K562 (cell line): ENCODE results near the gene TMEM167B. TPM values are rescaled to one million over a fixed set of nuclear protein-coding genes. Genes with fewer than 3 reads are reported as not detected.

Experiments
- BDP1 ChIP-seq: IDR thresholded peaks from 3 replicates; pipeline ENCODE4 v1.6.1; 2011; ENCODE audit not compliant: insufficient read length, insufficient read depth
- BMI1 ChIP-seq: fragments of 150-350 bp; IDR thresholded peaks from 2 replicates; pipeline ENCODE4 v1.6.1; 2014; ENCODE audit warnings: low read length
- BRCA1 ChIP-seq, 2 experiments: fragments of 450-650 bp in 1 of 2; sonication (generic) in 1 of 2; formaldehyde crosslinking in 1 of 2; IDR thresholded peaks; 2 replicates each; pipeline versions ENCODE4 v1.5.0 to v1.6.1; 2017 to 2020; ENCODE audit warnings: mild to moderate bottlenecking in 1 of 2, missing genetic modification reagents in 1 of 2
- BRF1 ChIP-seq: IDR thresholded peaks from 3 replicates; pipeline ENCODE4 v1.6.1; 2011; ENCODE audit warnings: borderline replicate concordance, mild to moderate bottlenecking; ENCODE audit not compliant: insufficient read length; ENCODE audit errors: extremely low read depth
- CEBPB ChIP-seq: fragments of 450-650 bp; IDR thresholded peaks from 2 replicates; pipeline ENCODE4 v1.6.1; 2016; ENCODE audit warnings: missing genetic modification characterization, missing compliant biosample characterization
- CREBBP ChIP-seq: IDR thresholded peaks from one replicate; pipeline ENCODE4 v1.6.1; 2012; ENCODE audit warnings: low read depth, mild to moderate bottlenecking, control low read depth, inconsistent platforms, low read length
- DMBX1 ChIP-seq: fragments of 250-450 bp; sonication (Bioruptor Pico); IDR thresholded peaks from 2 replicates; pipeline ENCODE4 v1.8.0; 2022; ENCODE audit warnings: inconsistent platforms, mild to moderate bottlenecking, moderate library complexity, borderline replicate concordance
- ERF ChIP-seq: fragments of 450-650 bp; formaldehyde crosslinking; IDR thresholded peaks from 2 replicates; pipeline ENCODE4 v1.4.0; 2020; ENCODE audit warnings: mild to moderate bottlenecking, mixed read lengths
- ETS1 ChIP-seq: conservative IDR thresholded peaks from 2 replicates; pipeline ENCODE4 v1.6.1; 2011; ENCODE audit warnings: low read depth, mild to moderate bottlenecking, low read length; ENCODE audit not compliant: control insufficient read depth
- ETV6 ChIP-seq, 3 experiments: fragments of 150-350 bp in 1 of 3; sonication (generic) in 1 of 3; formaldehyde crosslinking in 1 of 3; IDR thresholded peaks; 2 replicates each; pipeline versions ENCODE4 v1.6.1 to v1.8.0; 2014 to 2022; ENCODE audit warnings: borderline replicate concordance in 2 of 3, low read depth in 2 of 3, antibody characterized with exemption in 1 of 3, low read length in 1 of 3, mild to moderate bottlenecking in 1 of 3, missing genetic modification reagents in 1 of 3
- HCFC1 ChIP-seq: IDR thresholded peaks from 2 replicates; pipeline ENCODE4 v1.6.1; 2012; ENCODE audit warnings: low read depth, low read length, improper control_type of control experiment
- IRF2 ChIP-seq: sonication (generic); formaldehyde crosslinking; IDR thresholded peaks from 2 replicates; pipeline ENCODE4 v1.8.1; 2022; ENCODE audit warnings: mild to moderate bottlenecking, missing genetic modification reagents
- JUND ChIP-seq, 2 experiments: IDR thresholded peaks; 2 replicates in 1 of 2; 3 replicates in 1 of 2; pipeline ENCODE4 v1.6.1; 2011; ENCODE audit warnings: borderline replicate concordance in 2 of 2, low read depth in 2 of 2, low read length in 2 of 2, improper control_type of control experiment in 1 of 2, missing biosample characterization in 1 of 2, missing genetic modification characterization in 1 of 2, missing genetic modification reagents in 1 of 2
- MCM5 ChIP-seq: fragments of 450-650 bp; IDR thresholded peaks from 2 replicates; pipeline ENCODE4 v1.6.1; 2016; ENCODE audit warnings: low read depth
- MEF2D ChIP-seq: conservative IDR thresholded peaks from 2 replicates; pipeline ENCODE4 v1.6.1; 2016; ENCODE audit warnings: low read depth, missing genetic modification characterization, missing compliant biosample characterization
- NCOA2 ChIP-seq, 2 experiments: fragments of 450-650 bp; IDR thresholded peaks; 2 replicates each; pipeline ENCODE4 v1.6.1; 2018; ENCODE audit warnings: mild to moderate bottlenecking in 2 of 2, moderate library complexity in 1 of 2; ENCODE audit not compliant: partially characterized antibody in 2 of 2
- NFIC ChIP-seq: fragments of 450-650 bp; IDR thresholded peaks from 2 replicates; pipeline ENCODE4 v1.6.1; 2017; ENCODE audit warnings: mild to moderate bottlenecking, inconsistent platforms
- OTX1 ChIP-seq: fragments of 450-650 bp; formaldehyde crosslinking; IDR thresholded peaks from 2 replicates; pipeline ENCODE4 v1.4.0; 2022; ENCODE audit warnings: mild to moderate bottlenecking
- PTBP1 ChIP-seq: fragments of 200-400 bp; formaldehyde crosslinking; IDR thresholded peaks from 2 replicates; pipeline ENCODE4 v1.6.1; 2017; ENCODE audit warnings: low read depth, low read length
- RFX7 ChIP-seq: fragments of 250-450 bp; sonication (Bioruptor Pico); IDR thresholded peaks from 2 replicates; pipeline ENCODE4 v1.5.1; 2021; ENCODE audit warnings: mild to moderate bottlenecking
- SMARCB1 ChIP-seq: IDR thresholded peaks from 2 replicates; pipeline ENCODE4 v1.6.1; 2011; ENCODE audit warnings: improper control_type of control experiment, low read depth; ENCODE audit not compliant: insufficient read length
- ZNF445 ChIP-seq: fragments of 250-450 bp; sonication (Bioruptor Pico); IDR thresholded peaks from 2 replicates; pipeline ENCODE4 v1.4.0; 2020; ENCODE audit warnings: low read depth, mild to moderate bottlenecking, moderate library complexity
- ZNF764 ChIP-seq: fragments of 250-450 bp; sonication (Bioruptor Pico); IDR thresholded peaks from 2 replicates; pipeline ENCODE4 v1.4.0; 2020; ENCODE audit warnings: low read depth, mild to moderate bottlenecking, moderate library complexity
- ZSCAN32 ChIP-seq: fragments of 450-650 bp; formaldehyde crosslinking; IDR thresholded peaks from 2 replicates; pipeline ENCODE4 v1.4.0; 2020; ENCODE audit warnings: mild to moderate bottlenecking, moderate library complexity
- polyA plus RNA-seq, 8 experiments: library from polyadenylated mRNA; depleted of rRNA in 4 of 8; stranded (reverse) in 5 of 8; unstranded in 3 of 8; fragments of >200 nt; fragmentation: Nextera tagmentation in 2 of 8; fragmentation: Illumina TruSeq in 1 of 8; extraction: Ambion mirVana in 2 of 8; extraction: Trizol in 1 of 8; gene quantifications; 2 replicates each; pipeline versions ENCODE4 v1.2.1 to v1.2.3, GENCODE V29; 2011 to 2014; ENCODE audit warnings: inconsistent platforms in 1 of 8, missing spikeins in 1 of 8
- total RNA-seq, 7 experiments: library from RNA; depleted of rRNA in 6 of 7; stranded (reverse); fragments of >200 nt in 6 of 7; fragmentation: Illumina TruSeq in 2 of 7; extraction: Trizol in 2 of 7; gene quantifications; 2 replicates each; pipeline versions ENCODE4 v1.2.1 to v1.2.3, GENCODE V29; 2011 to 2021; ENCODE audit warnings: low replicate concordance in 1 of 7
- TF ChIP-seq, protein P1 (sequence below): fragments of 450-650 bp; conservative IDR thresholded peaks from 2 replicates; pipeline ENCODE4 v1.6.1; 2016; ENCODE audit warnings: missing genetic modification characterization, low read depth, mild to moderate bottlenecking, missing compliant biosample characterization, moderate library complexity

Gene TMEM167B
- total and polyA plus RNA-seq, 9 of the 15 experiments (the other 6 are each of a cell fraction or from before 2014, with no cell fraction given): 17.2 to 36.4 (median 32.2) TPM

- no peak for TF ChIP-seq BRCA1 (IDR thresholded peaks at IDR 0.05)
- TF ChIP-seq BRCA1 (CRISPR knock-in tag; IDR thresholded peaks at IDR 0.05): no peak
- TF ChIP-seq MEF2D (tag): 0 out of 2 replicates have a peak, but pooled peaks have one; percentile 53
- no peak for TF ChIP-seq SMARCB1
- no peak for TF ChIP-seq BDP1
- TF ChIP-seq RFX7: no peak
- TF ChIP-seq BMI1: no peak
- no peak for TF ChIP-seq BRF1
- no peak for TF ChIP-seq ZNF445 (CRISPR knock-in tag)
- TF ChIP-seq IRF2: no peak
- no peak for TF ChIP-seq HCFC1
- no peak for TF ChIP-seq ERF (CRISPR knock-in tag)
- TF ChIP-seq PTBP1: no peak
- TF ChIP-seq CREBBP: no peak
- TF ChIP-seq NCOA2 (IDR thresholded peaks at IDR 0.05; ENCODE audit: partially characterized antibody in 2 of 2): no peak
- TF ChIP-seq, protein P1, sequence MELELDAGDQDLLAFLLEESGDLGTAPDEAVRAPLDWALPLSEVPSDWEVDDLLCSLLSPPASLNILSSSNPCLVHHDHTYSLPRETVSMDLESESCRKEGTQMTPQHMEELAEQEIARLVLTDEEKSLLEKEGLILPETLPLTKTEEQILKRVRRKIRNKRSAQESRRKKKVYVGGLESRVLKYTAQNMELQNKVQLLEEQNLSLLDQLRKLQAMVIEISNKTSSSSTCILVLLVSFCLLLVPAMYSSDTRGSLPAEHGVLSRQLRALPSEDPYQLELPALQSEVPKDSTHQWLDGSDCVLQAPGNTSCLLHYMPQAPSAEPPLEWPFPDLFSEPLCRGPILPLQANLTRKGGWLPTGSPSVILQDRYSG (tag): peak; percentile 81
- no peak for TF ChIP-seq ZNF764 (CRISPR knock-in tag)
- TF ChIP-seq ETS1: peak; percentile 94
- no peak for TF ChIP-seq ZSCAN32
- TF ChIP-seq CEBPB (tag): no peak
- TF ChIP-seq OTX1 (CRISPR knock-in tag): no peak
- TF ChIP-seq MCM5: no peak
- TF ChIP-seq DMBX1: peak; percentile 95
- peak; percentile 92 for TF ChIP-seq NFIC
- TF ChIP-seq JUND (IDR thresholded peaks at IDR 0.05; ENCODE audit: borderline replicate concordance, low read depth, low read length): 0 out of 2 replicates have a peak, but pooled peaks have one; percentile 46
- no peak; the same call in 2 of the 3 replicates for TF ChIP-seq JUND (tag; IDR thresholded peaks at IDR 0.05; ENCODE audit: borderline replicate concordance, low read depth, low read length)
- no peak for TF ChIP-seq ETV6 (IDR thresholded peaks at IDR 0.05; ENCODE audit: borderline replicate concordance in 1 of 2, low read depth in 2 of 2, low read length in 1 of 2)
- no peak for TF ChIP-seq ETV6 (CRISPR knock-in tag; IDR thresholded peaks at IDR 0.05; ENCODE audit: borderline replicate concordance)
Observed at GRCh38 chr1:109134423-109134822, 43.9 kb downstream of the TMEM167B start (continued).
